Neural progenitor cell (in vitro differentiated cells): Measurements from ENCODE around the gene C10orf71.

Source experiments
- CTCF ChIP-seq: fragments of 200-600 bp; sonication (generic); IDR thresholded peaks from 2 replicates; pipeline ENCODE4 v1.5.1; 2017; ENCODE audit warnings: antibody characterized with exemption, mild to moderate bottlenecking
- EZH2 ChIP-seq: fragments of 200-600 bp; sonication (generic); IDR thresholded peaks from 2 replicates; pipeline ENCODE4 v1.6.1; 2017; ENCODE audit warnings: antibody characterized with exemption, mild to moderate bottlenecking, moderate library complexity
- EZH2phosphoT487 ChIP-seq: fragments of 200-600 bp; sonication (generic); IDR thresholded peaks from 2 replicates; pipeline ENCODE4 v1.6.1; 2017; ENCODE audit warnings: antibody characterized with exemption

GRCh38 chr10:49301302-49301701 is 2.3 kb downstream of the C10orf71 start:
- TF ChIP-seq EZH2 (no peak), EZH2phosphoT487 (no peak), CTCF (no peak)
